Gastroesophageal sphincter (tissue), 3 donors: Measurements from ENCODE around the gene PHF21B.

ENCODE experiments used
- CTCF ChIP-seq, 4 experiments: fragments of 200-600 bp in 2 of 4; fragments of 450-650 bp in 2 of 4; sonication (generic) in 1 of 4; IDR thresholded peaks; one replicate each; pipeline ENCODE4 v1.5.1; 2017 to 2019; ENCODE audit warnings: antibody characterized with exemption in 4 of 4, mild to moderate bottlenecking in 2 of 4, moderate library complexity in 2 of 4
- POLR2A ChIP-seq, 2 donors: fragments of 450-650 bp; IDR thresholded peaks; one replicate each; pipeline ENCODE4 v1.6.1; 2017; ENCODE audit warnings: antibody characterized with exemption in 2 of 2, mild to moderate bottlenecking in 2 of 2, moderate library complexity in 1 of 2
- POLR2AphosphoS5 ChIP-seq: sonication (generic); formaldehyde crosslinking; IDR thresholded peaks from one replicate; pipeline ENCODE4 v1.6.1; 2017; ENCODE audit warnings: antibody characterized with exemption

- TF ChIP-seq CTCF (IDR thresholded peaks at IDR 0.05) = no peak
- no peak for TF ChIP-seq POLR2AphosphoS5
- TF ChIP-seq POLR2A (IDR thresholded peaks at IDR 0.05) = no peak
Measured at GRCh38 chr22:44931077-44931540, 78.7 kb downstream of the PHF21B start.
